LoVo (cell line): ENCODE results near the gene PPP1R13B.
"Not testable (repeated sequence)": the region's sequence is repeated elsewhere in the genome, so short reads cannot be mapped to it uniquely, and the experiment has no call there.

Source experiments
- DNase-seq: peaks from one replicate; pipeline ENCODE4 v3.0.0-alpha.2; 2016; ENCODE audit warnings: low spot score

PPP1R13B gene

GRCh38 chr14:103793192-103793591 lies 54.2 kb downstream of the PPP1R13B start:
- DNase-seq = not testable (repeated sequence)

GRCh38 chr14:103788086-103788485 lies 59.3 kb downstream of the PPP1R13B start:
- no peak for DNase-seq

- no peak for DNase-seq
Observed at GRCh38 chr14:103782376-103782775, 65.0 kb downstream of the PPP1R13B start.

GRCh38 chr14:103776319-103776718 lies 71.1 kb downstream of the PPP1R13B start:
- DNase-seq = not testable (repeated sequence)

- no peak for DNase-seq
Observed at GRCh38 chr14:103775506-103775905, 71.9 kb downstream of the PPP1R13B start.

- no peak for DNase-seq
Observed at GRCh38 chr14:103773521-103773920, 73.9 kb downstream of the PPP1R13B start.

- no peak for DNase-seq
Observed at GRCh38 chr14:103772078-103772712, 75.2 kb downstream of the PPP1R13B start.

- no peak for DNase-seq
Observed at GRCh38 chr14:103770902-103771301, 76.5 kb downstream of the PPP1R13B start.

GRCh38 chr14:103770500-103770899 lies 76.9 kb downstream of the PPP1R13B start:
- no peak for DNase-seq

- DNase-seq = no peak
Observed at GRCh38 chr14:103767336-103767894, 80.0 kb downstream of the PPP1R13B start.

- DNase-seq = no peak
Observed at GRCh38 chr14:103765526-103765925, 81.8 kb downstream of the PPP1R13B start.

- no peak for DNase-seq
Observed at GRCh38 chr14:103763730-103764488, 83.5 kb downstream of the PPP1R13B start.

- no peak for DNase-seq
Observed at GRCh38 chr14:103762541-103762940, 84.8 kb downstream of the PPP1R13B start.

- no peak for DNase-seq
Observed at GRCh38 chr14:103762036-103762435, 85.3 kb downstream of the PPP1R13B start.

GRCh38 chr14:103758059-103758776 lies 89.2 kb downstream of the PPP1R13B start:
- no peak for DNase-seq

GRCh38 chr14:103755060-103755459 lies 92.3 kb downstream of the PPP1R13B start:
- DNase-seq = no peak

GRCh38 chr14:103753774-103754173 lies 93.6 kb downstream of the PPP1R13B start:
- no peak for DNase-seq

GRCh38 chr14:103749860-103750259 lies 97.5 kb downstream of the PPP1R13B start:
- no peak for DNase-seq

GRCh38 chr14:103749452-103749851 lies 97.9 kb downstream of the PPP1R13B start:
- DNase-seq = no peak

- no peak for DNase-seq
Observed at GRCh38 chr14:103748534-103748857, 98.9 kb downstream of the PPP1R13B start.

- DNase-seq = no peak
Observed at GRCh38 chr14:103746701-103747100, 100.7 kb downstream of the PPP1R13B start.

GRCh38 chr14:103745424-103745823 lies 102.0 kb downstream of the PPP1R13B start:
- DNase-seq = no peak
